Stimulated activated CD8-positive, alpha-beta memory T cell treated with anti-CD3 and anti-CD28 coated beads, Interleukin-7, amount 100 ng/mL, for 24 hours (primary cell): ENCODE results near the gene EGLN1.
"Not testable (repeated sequence)": the region's sequence is repeated elsewhere in the genome, so short reads cannot be mapped to it uniquely, and the experiment has no call there.

Experiments used
- DNase-seq: peaks from one replicate; pipeline ENCODE4 v3.0.0-alpha.2; 2020; ENCODE audit warnings: low read depth

EGLN1 gene

DNA sequence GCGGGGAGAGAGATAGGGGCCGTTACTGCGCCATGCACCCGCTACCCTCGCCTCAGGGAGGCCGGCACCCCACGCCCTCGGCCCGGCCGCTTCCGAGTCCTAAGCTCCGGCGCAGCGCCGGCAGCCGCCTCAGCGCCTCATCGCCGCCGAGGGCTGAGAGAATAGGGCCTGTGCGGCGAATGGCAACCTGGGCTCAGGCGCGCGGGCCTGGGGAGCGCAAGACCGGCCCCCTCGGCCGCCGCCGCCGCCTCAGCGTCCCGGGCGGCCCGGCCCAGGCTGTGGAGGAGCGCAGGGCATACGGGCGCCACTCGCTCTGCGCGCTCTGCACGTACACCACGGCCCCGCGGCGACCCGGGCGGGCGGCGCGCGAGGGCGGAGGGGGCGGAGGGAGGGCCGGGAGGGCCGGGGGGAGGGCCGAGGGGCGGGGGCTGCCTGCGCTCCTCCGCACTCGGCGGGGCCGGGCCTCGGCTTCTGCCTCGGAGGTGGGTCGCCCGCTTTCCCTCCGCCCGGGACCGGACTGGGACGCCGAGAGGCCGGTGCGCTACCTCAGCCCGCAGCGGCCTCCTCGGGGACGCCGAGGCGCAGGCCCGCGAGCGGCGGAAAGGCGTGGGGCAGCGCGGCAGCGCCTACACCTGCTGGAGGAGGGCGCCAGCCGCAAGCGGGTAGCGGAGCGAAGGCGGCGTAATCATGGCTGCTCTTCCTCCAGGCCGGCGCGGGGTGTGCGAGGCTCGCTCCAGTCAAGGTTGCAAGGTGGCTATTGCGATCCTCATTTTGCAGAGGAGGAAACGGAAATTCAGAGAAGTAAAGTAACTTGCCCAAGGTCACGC is at the start of gene EGLN1:
Gene EGLN1 (minus strand): TSS at position 317 of the 827 bp plus-strand sequence. CDS start 399 bp downstream, outside the sequence.
- DNase-seq: peak; percentile 57

DNA sequence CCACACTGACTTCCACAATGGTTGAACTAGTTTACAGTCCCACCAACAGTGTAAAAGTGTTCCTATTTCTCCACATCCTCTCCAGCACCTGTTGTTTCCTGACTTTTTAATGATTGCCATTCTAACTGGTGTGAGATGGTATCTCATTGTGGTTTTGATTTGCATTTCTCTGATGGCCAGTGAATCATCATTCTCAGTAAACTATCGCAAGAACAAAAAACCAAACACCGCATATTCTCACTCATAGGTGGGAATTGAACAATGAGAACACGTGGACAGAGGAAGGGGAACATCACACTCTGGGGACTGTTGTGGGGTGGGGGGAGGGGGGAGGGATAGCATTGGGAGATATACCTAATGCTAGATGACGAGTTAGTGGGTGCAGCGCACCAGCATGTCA is 49.4 kb upstream of the EGLN1 start:
- not testable (repeated sequence) for DNase-seq

- not testable (repeated sequence) for DNase-seq
These were observed 48.9 kb upstream of the EGLN1 start for GRCh38 chr1:231471027-231471426.

DNA sequence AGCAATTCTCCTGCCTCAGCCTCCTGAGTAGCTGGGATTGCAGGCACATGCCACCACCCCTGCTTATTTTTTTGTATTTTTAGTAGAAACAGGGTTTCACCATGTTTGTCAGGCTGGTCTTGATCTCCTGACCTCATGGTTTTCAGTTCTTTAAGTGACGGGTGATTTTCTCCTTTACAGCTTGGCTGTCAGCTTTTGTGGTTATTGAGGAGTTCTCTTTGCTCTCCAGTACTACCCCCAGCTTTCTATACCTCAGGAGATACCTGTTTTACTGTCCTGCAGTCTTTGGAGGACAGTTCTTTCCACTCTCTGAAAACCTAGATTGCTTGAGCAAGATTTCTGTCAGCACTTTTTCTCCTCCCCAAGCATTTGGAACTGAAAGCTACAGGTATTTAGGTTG is 45.9 kb upstream of the EGLN1 start:
- no peak for DNase-seq

DNA sequence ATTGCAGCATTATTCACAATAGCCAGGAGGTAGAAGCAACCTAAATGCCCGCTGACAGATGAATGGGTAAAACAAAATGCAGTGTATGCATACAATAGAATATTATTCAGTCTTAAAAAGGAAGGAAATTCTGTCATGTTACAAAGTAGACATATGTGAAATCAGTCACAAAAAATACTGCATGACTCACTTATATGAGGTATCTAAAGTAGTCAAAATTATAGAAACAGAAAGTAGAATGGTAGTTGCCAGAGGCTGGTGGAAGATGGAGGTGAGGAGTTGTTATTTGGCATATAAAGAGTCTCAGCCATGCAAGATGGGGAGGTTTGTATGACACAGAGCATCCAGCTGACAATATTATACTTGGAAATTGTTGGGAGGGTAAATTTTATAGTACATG is 43.0 kb upstream of the EGLN1 start:
- DNase-seq: no peak

DNA sequence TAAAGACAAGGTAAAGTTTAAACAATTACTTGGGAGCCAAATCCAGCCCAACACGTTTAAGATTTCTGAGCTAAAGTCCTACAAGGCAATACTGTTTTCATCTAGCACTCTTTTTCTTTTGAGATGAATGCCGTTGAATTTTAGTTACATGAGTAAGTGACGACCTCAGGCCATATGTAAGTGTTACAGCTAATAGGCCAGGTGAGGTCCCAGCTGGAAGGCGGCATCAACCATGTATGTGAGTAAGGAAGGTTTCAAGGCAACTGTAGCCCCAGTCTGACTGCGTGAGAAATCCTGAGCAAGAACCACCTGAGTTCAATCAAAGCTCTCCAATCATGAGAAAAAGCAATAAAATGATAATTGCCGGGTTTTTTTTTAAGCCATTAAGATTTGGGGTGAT is 41.5 kb upstream of the EGLN1 start:
- no peak for DNase-seq

DNA sequence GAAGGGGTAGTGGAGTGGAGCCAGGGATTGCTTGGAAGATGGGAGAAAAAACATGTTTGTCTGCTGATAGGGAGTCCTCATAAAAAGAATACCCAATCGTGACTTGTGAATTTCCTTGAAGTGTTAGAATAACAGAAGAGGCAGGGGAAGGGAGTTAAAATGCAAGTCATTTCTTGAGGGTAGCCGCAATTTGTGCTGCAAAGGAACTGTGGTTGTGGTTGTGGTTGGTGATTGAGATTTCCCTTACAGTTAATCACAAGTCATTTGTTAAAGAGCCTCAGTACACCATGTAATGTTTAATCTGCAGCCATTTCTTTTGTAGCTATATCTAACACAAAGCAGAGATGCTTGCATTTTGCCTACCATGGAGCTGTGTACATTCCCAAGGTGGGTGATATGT is 38.5 kb upstream of the EGLN1 start:
- no peak for DNase-seq

DNA sequence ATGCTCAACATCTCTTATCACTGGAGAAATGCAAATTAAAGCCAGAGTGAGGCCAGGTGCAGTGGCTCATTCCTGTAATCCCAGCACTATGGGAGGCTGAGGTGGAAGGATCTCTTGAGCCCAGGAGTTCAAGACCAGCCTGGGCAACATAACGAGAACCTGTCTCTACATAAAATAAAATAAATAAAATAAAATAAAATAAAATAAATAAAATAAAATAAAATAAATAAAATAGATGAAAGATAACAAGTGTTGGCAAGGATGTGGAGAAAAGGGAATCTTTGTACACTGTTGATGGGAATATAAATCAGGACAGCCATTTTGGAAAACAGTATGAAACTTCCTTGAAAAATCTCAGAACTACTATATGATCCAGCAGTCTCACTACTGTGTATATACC is 37.4 kb upstream of the EGLN1 start:
- DNase-seq: not testable (repeated sequence)

- not testable (repeated sequence) for DNase-seq
These were observed 35.9 kb upstream of the EGLN1 start for GRCh38 chr1:231457956-231458355.

DNA sequence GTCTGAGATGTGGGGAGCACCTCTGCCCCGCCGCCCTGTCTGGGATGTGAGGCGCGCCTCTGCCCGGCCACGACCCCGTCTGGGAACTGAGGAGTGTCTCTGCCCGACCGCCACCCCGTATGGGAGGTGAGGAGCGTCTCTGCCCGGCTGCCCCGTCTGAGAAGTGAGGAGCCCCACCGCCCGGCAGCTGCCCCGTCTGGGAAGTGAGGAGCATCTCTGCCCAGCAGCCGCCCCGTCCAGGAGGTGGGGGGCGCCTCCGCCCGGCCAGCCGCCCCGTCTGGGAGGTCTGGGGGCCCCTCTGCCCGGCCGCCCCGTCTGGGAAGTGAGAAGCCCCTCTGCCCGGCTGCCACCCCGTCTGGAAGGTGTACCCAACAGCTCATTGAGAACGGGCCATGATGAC is 32.0 kb upstream of the EGLN1 start:
- DNase-seq: not testable (repeated sequence)

DNA sequence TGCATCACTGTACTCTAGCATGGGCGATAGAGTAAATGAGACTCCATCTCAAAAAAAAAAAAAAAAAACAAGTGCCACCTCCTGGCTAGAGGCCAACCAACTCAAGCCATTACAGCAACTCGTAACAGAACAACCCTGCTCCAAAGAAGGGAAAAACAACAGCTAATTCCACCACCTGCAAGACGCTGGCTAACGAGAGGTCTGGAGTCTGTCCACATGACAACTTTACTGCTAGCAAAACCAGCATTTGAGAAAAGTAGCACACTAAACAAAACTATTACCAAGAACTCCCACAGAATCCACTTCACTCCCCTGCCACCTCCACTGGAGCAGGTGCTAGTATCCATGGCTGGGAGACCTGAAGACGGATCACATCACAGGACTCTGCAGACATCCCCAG is 24.1 kb upstream of the EGLN1 start:
- no peak for DNase-seq

DNA sequence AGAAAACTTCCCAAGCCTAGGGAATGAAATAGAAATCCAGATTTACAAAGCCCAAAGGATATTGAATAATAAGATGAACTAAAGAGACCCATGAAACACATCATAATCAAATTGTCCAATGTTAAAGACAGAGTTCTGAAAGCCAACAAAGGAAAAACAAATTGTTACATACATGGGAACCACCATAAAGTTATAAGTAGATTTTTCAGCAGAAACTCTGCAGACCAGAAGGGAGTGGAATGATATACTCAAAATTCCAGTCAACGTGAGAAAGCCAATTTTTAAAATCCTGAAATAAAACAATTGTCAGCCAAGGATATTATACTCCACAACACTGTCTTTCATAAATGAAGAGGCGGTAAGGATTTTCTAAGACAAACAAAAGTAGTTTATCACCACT is 22.0 kb upstream of the EGLN1 start:
- DNase-seq: no peak

- no peak for DNase-seq
These were observed 21.3 kb upstream of the EGLN1 start for GRCh38 chr1:231443363-231443762.

DNA sequence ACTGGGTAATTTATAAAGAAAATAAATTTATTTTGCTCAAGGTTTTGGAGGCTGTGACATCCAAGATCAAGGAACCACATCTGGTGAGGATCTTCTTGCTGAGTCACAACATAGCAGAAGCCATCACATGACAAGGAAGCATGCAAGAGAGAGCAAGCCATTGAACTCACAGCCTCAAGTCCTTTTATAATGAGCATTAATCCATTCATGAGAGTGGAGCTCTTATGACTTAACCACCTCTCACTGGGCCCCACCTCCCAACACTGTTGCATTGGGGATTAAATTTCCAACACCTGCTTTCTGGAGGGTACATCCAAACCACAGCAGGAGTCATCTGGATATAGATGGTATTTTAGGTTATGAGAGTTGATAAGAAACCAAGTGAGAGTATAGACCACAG is 20.6 kb upstream of the EGLN1 start:
- DNase-seq: no peak

- no peak for DNase-seq
These were observed 10.9 kb upstream of the EGLN1 start for GRCh38 chr1:231432996-231433395.

GRCh38 chr1:231431665-231432415 is 9.8 kb upstream of the EGLN1 start:
- no peak for DNase-seq

DNA sequence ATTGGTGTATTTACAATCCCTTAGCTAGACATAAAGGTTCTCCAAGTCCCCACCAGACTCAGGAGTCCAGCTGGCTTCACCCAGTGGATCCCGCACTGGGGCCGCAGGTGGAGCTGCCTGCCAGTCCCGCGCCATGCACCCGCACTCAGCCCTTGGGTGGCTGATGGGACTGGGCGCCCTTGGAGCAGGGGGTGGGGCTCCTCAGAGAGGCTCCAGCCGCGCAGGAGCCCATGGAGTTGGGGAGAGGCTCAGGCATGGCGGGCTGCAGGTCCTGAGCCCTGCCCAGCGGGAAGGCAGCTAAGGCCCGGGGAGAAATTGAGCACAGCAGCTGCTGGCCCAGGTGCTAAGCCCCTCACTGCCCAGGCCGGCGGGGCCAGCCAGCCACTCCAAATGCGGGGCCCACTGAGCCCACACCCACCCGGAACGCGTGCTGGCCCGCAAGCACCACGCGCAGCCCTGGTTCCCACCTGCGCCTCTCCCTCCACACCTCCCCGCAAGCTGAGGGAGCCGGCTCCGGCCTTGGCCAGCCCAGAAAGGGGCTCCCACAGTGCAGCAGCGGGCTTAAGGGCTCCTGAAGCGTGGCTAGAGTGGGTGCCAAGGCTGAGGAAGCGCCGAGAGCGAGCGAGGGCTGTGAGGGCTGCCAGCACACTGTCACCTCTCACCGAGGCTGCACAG is 8.7 kb upstream of the EGLN1 start:
- not testable (repeated sequence) for DNase-seq

DNA sequence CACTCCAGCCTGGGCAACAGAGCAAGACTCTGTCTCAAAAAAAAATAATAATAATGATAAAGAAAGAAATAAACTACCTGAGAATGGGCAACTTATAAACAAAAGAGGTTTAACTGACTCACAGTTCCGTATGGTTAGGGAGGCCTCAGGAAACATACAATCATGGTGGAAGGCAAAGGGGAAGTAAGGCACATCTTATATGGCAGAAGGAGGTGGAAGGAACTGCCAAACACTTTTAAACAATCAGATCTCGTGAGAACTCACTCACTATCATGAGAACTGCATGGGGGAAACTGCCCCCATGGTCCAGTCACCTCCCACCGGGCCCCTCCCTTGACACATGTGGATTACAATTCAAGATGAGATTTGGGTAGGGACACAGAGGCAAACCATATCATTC is 6.3 kb upstream of the EGLN1 start:
- no peak for DNase-seq

DNA sequence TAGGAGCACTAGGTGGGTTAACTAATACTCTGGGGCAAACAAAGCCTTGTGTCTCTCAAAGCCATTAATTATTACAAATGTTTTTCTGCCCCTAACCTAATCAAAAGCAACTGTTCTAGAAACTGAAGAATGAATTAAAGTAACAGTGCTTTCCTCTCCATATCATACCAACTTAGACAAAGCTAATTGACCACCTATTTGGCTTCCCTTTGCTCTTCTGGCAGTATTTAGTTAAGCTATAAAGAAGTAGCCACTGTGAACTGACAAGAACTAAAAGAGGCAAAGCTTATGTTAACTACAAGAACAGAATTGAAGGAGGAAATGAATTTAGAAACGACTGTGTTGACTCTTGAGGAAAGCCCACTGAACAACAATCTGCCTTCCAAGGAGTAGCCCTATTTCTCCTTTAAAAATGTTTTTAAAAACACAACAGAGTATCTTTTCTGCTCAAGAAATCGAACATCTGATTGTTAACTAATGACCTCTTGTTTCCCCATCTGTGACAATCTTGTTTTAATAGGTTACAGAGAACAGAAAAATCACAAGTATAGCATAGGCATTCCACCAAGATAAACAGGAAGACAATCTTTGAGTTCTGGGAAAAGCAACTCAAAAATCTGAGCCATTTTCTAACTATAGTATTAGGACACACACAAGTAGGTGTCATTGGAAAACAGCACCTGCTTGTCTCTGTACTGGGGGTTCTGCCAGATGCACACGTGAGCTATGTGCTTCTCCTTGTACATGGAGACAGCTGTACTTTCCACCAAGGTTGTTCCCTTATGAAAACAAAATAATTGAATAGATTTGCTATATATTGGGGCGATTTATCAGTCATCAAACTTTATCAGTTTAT is 3.1 kb upstream of the EGLN1 start:
- no peak for DNase-seq

DNA sequence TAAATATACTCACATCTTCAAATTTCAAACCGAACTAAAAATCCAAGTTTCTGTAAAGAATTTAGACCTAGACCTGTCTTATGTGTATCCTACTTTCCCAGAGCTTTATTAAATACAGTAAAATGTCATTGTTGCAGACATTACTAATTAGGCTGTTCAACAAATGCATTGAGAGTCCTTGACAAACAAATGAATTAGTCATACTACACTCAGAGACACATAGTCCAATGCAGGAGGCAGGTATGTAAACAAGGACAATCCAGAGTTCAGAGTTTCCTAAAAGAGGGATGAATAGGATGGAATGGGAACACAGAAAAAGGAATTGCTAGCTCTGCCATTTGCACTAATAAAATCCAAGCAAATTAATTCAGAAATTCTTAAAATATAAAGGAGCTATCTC is 1.6 kb upstream of the EGLN1 start:
- no peak for DNase-seq

GRCh38 chr1:231422798-231423309 is 767 bp upstream of the EGLN1 start:
- DNase-seq: no peak

- DNase-seq: peak; percentile 21
These were observed 529 bp downstream of the EGLN1 start for GRCh38 chr1:231421546-231421970.
